Activated CD8-positive, alpha-beta memory T cell treated with anti-CD3 and anti-CD28 coated beads for 36 hours (primary cell): ENCODE data around the gene SUN5. TPM values are rescaled to one million over a fixed set of nuclear protein-coding genes. Genes with fewer than 3 reads are reported as not detected.

Experiments
- CTCF ChIA-PET: fragments of 350-600 bp; sonication (Branson Sonifier 250); formaldehyde crosslinking; loops from one replicate; lab custom pipeline; 2021; ENCODE audit warnings: antibody characterized with exemption; lab: Charles Lee
- POLR2A ChIA-PET: fragments of 350-600 bp; sonication (Branson Sonifier 250); formaldehyde crosslinking; loops from one replicate; lab custom pipeline; 2021; ENCODE audit warnings: antibody characterized with exemption; lab: Charles Lee
- total RNA-seq, 2 experiments: library from RNA; stranded (reverse); gene quantifications; one replicate each; pipeline ENCODE4 v1.2.3, GENCODE V29; 2021

Gene SUN5
- total RNA-seq, 2 experiments from 2014 or later: not detected

GRCh38 chr20:33016581-33017109 is 12.4 kb upstream of the SUN5 start:
- CTCF ChIA-PET: interaction anchor here (0.9 to 1.4 kb wide), 2 partner anchors 9 to 11 kb away, joined by 3 to 4 read pairs; partner anchors contain the start of gene BPIFB2

GRCh38 chr20:33015700-33016580 is 11.7 kb upstream of the SUN5 start:
- ChIA-PET CTCF (interaction anchor here (0.9 to 1.4 kb wide), 3 partner anchors 9 to 114 kb away, joined by 3 to 4 read pairs (median 3); partner anchors contain the start of gene BPIFB2), POLR2A (no interaction called here)

More at GRCh38 chr20:33016581-33017109, 12.4 kb upstream of the SUN5 start:
- POLR2A ChIA-PET: no interaction called here

- ChIA-PET POLR2A (no interaction called here), CTCF (interaction anchor here (1.2 kb wide), 1 partner anchor 113 kb away, joined by 3 read pairs; no protein-coding TSS in a partner anchor)
Measured at GRCh38 chr20:33015114-33015484, 10.9 kb upstream of the SUN5 start.

GRCh38 chr20:33014336-33015113 is 10.3 kb upstream of the SUN5 start:
- CTCF ChIA-PET: no interaction called here
- POLR2A ChIA-PET: no interaction called here

DNA sequence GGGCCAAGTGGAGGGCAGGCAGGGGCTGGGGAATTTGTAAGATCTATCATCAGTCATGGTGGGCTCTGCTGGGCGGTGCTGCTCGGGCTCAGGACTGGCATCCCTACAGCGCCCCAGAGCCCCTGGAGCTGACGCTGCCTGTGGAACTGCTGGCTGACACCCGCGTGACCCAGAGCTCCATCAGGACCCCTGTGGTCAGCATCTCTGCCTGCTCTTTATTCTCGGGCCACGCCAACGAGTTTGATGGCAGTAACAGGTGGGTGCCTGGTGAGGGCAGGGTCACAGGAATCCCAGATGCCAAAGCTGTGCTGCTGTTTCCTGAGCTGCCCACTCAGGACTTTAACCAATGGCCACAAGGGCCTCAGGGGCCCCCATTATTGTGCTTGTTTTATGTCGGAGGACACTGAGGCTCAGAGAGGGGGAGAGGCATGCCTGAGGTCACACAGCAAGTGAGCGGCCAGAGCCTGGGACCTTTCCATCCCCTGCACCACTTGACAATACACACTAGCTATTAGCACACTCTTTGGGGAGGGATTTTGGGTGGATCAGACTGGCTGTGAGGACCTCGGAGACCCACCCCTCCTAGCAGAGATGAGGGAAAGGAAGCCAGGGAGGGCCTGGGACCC is 9.6 kb upstream of the SUN5 start:
- ChIA-PET CTCF (no interaction called here), POLR2A (no interaction called here)

DNA sequence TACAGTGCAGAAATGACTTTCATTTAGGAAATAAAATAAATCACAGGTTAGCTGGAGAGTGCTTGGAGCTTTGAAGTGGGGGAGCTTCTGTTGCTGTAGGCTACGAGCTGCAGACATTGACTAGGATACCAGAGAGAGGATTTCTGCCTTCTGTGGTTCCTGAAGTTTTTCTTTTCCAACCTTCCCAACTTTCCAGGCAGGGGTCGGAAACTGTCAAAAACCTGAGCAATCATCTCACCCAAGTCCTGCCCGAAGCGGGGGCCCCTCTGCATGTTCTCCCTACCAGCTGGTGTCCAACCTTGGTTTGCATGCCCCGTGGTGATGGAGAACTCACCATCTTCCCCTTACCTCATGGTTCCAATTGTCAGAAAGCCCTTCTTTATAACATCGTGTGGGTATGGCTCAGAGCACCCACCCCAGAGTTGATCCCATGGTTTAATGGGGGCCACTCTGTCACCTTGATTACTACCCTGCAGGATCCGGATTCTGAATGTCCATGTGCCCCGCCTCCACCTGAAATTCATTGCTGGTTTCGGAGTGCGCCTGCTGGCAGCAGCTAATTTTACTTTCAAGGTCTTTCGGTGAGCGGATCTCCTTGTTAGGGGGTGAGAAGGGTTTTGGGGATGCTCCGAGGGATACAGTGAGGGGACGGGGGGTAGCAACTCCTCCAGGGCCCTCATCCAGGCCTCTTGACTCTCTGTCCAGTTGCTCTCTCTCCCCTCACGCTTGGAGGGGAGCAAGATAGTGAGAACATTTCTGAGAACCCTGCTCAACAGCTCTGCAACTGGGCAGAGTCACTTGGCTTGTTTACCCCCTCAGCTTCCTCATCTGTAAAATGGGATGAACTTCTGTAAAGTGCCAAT is 8.3 kb upstream of the SUN5 start:
- ChIA-PET POLR2A (no interaction called here), CTCF (interaction anchor here (0.5 kb wide), 1 partner anchor 28 kb away, joined by 3 read pairs; no protein-coding TSS in a partner anchor)

- ChIA-PET CTCF (no interaction called here), POLR2A (no interaction called here)
Measured at GRCh38 chr20:33010674-33011449, 6.6 kb upstream of the SUN5 start.

GRCh38 chr20:33010133-33010504 is 5.9 kb upstream of the SUN5 start:
- CTCF ChIA-PET: no interaction called here

DNA sequence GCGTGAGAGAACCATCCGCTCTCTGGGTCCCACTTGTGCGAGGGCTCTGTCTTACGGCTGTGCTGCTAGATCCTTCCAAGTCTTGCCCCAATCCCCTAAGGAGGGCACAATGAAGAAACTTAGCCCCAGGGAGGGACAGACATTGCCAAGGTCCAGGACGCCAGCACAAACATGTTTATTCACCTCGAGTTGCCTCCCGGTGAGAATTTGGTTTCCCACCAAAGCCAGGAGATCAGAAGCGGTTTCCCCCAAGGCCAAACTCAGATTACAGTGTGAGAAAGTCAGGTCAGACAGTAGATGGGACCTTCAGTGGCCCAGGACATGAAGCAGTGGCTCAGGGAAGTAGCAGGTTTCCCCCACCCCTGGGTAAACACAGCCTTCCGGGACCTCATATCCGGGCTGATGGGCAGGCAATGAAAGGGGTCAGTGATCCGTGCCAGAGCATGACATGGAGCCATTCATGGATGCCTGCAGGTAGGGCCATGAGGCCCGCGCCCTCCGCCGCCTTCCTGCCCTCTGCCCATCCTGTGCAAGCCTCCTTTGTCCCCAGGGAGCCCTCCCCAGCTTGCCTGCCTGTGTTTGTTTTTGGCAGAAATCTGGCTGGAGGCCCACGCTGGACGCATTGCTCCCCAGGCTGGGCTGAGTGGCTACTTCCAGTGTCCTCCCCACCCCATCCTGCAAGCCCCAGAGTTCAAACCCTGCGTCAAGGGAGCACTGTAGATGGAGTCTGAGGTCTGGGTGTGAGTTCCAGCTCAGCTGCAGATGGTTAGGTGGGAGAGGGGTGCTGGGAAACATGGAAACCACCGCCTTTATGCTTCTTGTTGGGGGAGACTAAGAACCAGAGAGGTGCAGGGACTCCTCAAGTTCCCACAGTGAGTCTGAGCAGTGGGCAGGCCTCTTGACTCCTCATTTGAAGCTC is 5.2 kb upstream of the SUN5 start:
- POLR2A ChIA-PET: no interaction called here
- CTCF ChIA-PET: interaction anchor here (0.6 kb wide), 2 partner anchors 117 to 193 kb away, joined by 3 to 4 read pairs; no protein-coding TSS in a partner anchor

More at GRCh38 chr20:33010133-33010504, 5.9 kb upstream of the SUN5 start:
- POLR2A ChIA-PET: no interaction called here

DNA sequence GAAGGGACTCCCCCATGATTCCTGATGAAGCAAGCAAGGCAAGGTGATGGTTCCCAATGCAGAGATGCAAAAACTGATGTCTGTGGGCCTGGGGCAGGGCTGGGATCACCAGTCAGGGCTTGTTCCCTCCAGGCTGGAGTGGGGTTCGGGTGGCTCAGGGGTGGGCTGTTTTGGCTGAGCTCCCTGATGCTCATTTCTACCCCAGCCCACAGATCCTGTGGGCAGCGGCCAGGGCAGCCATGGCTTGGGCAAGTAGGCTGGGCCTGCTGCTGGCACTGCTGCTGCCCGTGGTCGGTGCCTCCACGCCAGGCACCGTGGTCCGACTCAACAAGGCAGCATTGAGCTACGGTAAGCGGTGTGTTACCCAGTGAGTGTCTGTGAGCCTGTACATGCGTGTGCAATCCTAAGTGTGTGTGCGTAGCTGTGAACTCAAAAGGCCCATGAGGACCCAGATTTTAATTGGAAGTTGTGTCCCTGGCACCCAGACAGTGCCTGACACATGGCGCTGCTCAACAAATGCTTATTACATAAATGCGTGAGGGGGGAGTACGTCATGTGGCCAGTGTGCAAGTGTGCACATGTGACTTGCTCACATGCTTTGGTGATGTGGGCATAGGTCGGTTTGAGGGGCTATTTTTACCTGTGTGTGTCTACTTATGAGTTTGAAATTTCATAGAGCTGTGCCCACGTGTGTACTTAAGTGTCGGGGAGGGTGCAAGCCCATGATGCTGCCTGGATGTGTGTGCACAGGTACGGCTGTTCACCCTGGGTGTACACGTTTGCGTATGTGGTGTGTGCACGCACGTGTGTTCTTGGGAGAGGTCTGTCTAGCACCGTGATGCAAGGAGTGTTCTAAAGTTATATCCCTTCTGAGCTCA is 4.3 kb upstream of the SUN5 start:
- POLR2A ChIA-PET: no interaction called here
- CTCF ChIA-PET: interaction anchor here (0.6 kb wide), 2 partner anchors 116 to 192 kb away, joined by 3 to 4 read pairs; no protein-coding TSS in a partner anchor

DNA sequence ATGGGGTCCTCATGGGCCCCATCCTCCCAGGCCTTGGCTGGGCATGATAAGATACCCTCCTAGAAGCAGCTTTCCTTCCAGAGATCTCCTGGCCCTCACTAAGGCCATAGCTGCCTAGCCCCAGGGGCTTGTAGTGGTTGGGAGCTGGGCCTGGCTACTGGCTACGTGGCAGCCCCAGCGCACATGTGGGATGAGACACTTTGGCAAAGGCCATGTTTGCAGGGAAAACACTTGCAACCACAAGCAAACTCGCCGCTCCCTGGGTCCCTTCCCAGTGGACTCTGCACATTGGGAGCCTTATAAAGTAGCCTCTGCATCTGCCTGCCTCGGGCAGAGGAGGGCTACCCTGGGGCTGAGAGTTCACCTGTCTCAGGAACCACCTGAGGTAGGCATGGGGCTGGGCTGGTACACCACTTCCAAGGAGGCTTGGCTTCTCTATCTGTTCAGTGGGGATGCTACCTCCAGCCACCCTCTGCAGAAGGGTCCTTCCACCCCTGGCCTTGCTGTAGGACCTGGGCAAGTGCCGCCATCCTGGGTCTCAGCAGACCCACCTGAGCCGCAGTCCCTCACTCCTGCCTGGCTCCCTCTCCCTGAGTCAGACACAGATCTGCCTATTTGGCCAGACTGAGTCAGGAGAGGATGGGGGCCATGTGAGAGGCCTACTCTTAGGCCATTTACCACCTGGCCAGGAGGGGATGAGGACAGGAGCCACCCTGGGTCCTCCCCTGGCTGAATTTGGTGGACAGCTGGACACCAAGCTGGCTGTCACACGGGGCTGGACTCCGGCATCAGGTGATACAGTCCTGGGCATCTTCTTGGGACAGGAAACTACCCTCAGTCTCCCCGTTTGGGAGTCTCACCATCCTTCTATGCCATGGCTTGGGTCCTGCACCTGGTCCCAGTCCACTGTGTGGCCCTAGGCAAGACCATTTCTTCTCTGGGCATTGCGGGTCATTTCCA is 3.4 kb upstream of the SUN5 start, which contains the start of gene BPIFB2:
BPIFB2 (plus strand) TSS at position 329 of the 960 bp plus-strand sequence. CDS start 871 bp downstream, outside the sequence.
- CTCF ChIA-PET: interaction anchor here (1.1 kb wide), 1 partner anchor 8 kb away, joined by 3 read pairs; no protein-coding TSS in a partner anchor
- POLR2A ChIA-PET: no interaction called here

DNA sequence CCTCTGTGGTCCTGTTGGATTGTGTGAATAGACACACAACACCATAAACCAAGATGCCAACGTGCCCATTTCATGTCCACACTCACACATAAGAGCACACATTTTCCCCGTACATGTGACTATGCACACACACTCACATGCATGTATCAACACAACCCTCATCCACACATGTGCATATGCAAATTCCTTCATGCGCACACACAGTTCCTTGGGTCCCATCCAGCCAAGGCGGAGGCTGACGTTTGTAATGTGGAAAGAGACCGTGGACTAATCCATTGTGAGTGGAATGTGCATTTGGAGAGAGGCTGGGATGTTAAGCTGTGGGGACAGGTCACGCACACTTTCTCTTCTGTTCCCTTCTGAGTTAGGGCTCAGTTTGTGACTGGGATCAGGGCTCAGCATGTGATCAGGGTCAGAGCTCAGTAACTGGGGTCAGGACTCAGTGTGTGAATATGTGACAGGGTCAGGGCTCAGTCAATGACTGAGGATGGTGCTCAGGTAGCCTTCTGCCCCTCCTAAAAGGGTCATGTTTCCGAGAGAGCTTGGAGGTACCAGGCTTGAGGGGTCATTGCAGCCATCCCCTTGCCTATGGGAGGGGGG is 2.6 kb upstream of the SUN5 start:
- CTCF ChIA-PET: interaction anchor here (1.1 to 3.5 kb wide), 3 partner anchors 9 to 105 kb away, joined by 3 to 15 read pairs (median 7); no protein-coding TSS in a partner anchor
- POLR2A ChIA-PET: no interaction called here

GRCh38 chr20:33005908-33006775 is 1.9 kb upstream of the SUN5 start:
- CTCF ChIA-PET: interaction anchor here (1.0 to 3.5 kb wide), 4 partner anchors 10 to 105 kb away, joined by 3 to 15 read pairs (median 6); no protein-coding TSS in a partner anchor
- POLR2A ChIA-PET: no interaction called here
